Inflammatory macrophage treated with lipopolysaccharide for 1 hour (primary cell): Measurements from ENCODE around the gene NOS2.

Experiments
- DNase-seq, 2 donors: peaks; one replicate each; pipeline ENCODE4 v3.0.0-alpha.2; 2020 to 2022

Gene NOS2

GRCh38 chr17:27818401-27819105 lies 18.2 kb upstream of the NOS2 start:
- DNase-seq: no peak

DNA sequence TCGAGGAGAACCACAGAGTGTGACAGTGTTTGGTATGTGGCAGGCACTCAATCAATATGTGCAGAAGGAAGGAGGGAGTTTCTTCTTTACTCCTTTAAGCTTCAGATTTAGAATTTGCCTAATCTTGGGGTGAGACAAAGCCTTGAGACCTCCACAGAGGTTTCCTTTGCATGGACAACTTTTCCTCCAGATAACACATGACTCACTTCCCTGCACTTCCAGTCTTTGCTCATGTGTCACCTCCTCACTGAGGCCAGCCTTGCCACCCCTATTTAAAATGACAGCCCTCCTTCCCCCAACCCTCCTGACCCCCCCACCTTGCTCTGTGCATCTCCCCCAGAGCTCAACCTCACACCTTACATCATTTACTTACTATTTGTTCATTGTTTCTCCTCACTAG lies 17.4 kb upstream of the NOS2 start:
- no peak for DNase-seq

DNA sequence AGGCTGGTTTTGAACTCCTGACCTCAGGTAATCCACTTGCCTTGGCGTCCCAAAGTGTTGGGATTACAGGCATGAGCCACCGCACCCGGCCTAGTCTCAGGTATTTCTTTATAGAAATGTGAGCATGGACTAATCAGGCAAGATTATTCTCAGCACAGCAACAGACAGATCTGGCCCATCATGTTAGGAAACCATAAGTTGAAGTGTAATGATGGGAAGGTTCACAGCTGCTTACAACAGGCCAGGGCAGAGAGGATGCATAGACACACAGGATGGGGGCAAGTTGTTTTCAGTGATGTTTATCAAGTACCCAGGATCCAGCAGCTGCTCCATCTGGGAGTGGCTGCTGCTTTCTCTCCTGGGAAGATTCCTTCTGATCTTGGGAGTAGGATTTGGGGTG lies 16.6 kb upstream of the NOS2 start:
- no peak for DNase-seq

DNA sequence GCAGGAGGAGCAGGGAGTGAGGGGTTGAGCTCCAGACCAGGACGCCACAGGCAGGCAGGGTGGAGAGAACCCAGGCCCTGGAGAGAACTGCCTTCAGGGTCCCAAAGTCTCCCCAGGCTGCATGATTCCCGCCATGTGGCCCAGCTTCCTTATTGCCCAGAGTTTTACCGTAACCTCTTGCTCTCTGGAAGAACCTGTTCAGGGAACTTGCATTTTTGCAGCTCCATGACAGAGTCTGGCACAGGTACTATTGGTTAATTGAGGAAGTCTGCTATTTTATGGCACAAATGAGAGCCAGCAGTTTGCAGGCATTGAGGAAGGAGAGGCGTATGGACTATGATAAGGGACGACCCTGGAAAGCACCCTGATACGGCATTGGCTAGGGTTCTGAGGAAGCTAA lies 11.6 kb upstream of the NOS2 start:
- no peak for DNase-seq

GRCh38 chr17:27810902-27811557 lies 10.7 kb upstream of the NOS2 start:
- DNase-seq: no peak

GRCh38 chr17:27810211-27810901 lies 10.0 kb upstream of the NOS2 start:
- peak; percentile 16 to 29 for DNase-seq

DNA sequence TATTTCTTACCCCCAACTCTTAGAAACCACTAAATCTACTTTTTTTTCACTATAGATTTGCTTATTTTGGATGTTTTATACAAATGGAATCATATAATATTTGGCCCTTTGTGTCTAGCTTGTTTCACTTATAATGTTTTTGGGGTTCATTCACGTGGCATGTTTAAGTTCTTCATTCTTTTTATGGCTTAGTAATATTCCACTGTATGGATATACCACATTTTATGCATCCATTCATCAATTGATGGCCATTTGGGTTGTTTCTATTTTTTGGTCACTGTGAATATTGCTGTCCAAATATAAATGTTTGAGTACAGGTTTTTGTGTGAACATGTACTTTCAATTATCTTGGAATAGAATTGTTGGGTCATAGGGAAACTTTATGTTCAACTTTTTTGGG lies 9.2 kb upstream of the NOS2 start:
- DNase-seq: no peak

- DNase-seq: peak; percentile 12 to 48
Measured at GRCh38 chr17:27808628-27809027, 8.3 kb upstream of the NOS2 start.

DNA sequence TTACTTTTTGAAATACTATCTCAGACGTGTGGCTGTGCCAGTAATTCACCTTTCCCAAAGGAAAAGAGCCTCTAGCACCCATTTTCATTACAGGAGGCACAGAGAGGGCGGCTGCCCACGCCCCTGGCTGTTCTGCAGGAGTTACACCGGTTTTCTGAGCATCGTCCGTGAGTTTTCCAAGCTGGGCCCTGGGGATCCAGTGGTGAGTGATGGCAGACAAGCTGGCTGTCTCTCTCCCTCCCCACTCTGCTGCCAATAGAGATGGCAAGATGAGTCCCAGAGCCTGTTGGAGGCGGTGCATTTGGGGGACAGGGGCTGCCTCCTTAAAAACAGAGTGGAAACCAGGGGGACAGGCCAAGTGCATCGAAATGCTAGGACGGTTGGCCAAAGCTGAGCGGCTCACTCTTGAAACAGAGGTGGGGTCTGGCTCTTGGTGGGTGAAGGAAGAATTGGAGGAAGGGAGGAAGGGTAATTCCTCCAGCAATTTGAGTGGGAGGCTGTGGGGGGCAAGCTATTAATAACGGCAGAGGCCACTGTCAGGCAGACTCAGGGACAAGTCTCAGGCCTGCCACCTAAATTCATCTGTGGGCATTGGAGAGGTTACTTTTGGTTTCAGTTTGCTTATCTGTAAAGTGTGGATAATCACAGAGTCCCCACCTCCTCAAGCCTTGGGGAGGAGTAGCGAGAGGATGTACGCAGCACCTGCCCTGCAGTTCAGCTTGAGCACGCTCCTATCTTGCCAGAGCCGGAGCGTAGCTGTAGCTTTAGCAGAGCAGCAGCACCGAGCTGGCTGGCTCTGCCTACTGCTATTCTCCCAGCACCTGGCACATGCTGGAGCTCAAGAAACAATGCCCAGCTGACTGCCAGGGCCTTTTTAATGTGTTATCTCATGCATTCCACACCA lies 7.5 kb upstream of the NOS2 start:
- DNase-seq: peak in 1 of 2 donors; percentile 12

DNA sequence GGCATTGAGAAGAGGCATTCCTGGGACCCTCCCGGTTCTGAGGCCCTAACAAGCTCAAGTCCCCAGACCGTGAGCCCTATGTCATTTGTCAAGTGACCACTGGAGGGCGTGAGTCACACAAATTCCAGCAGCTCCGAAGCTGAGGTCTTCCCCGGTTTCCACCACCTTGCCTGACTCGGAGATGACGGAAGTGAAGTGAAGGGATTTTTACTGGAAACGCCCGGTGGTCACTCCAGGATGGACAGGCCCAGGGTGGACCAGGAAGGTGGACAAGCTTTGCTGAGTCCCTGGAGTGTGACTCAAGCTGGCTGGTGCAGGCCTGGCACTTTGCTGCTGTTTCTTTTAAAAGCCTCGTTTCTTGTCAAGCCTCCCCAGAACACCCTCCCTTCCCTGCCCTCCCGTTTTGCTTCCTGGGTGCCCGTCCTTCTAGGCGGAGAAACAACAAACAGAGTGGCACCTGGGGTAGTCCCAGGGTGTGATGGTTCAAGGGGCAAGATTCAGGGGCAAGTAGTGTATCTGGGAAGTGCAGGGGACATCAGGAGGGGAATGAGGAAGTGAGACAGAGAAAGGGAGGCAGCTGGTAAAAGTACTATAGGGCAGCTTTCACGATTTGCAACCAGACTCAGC lies 5.3 kb upstream of the NOS2 start:
- DNase-seq: peak; percentile 78 to 88

DNA sequence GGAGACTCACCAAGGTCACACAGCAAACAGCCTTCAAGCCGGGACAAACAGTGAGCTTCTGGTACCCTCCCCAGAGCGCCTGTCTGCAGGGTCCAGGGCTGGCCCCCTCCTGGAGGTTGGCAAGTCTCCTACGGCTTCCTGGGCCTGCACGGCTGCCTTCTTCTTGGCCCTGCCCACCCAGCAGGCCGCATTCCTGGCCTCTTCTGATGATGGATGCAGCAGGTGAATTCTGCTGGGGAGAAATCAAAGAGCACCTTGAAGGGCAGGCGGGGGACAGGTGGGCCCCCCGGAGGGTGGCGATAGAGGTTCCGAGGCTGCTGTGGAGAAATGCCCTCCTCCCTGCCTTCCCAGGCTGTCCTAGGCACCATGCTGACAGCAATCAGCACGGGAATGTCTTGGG lies 3.8 kb upstream of the NOS2 start:
- no peak for DNase-seq

DNA sequence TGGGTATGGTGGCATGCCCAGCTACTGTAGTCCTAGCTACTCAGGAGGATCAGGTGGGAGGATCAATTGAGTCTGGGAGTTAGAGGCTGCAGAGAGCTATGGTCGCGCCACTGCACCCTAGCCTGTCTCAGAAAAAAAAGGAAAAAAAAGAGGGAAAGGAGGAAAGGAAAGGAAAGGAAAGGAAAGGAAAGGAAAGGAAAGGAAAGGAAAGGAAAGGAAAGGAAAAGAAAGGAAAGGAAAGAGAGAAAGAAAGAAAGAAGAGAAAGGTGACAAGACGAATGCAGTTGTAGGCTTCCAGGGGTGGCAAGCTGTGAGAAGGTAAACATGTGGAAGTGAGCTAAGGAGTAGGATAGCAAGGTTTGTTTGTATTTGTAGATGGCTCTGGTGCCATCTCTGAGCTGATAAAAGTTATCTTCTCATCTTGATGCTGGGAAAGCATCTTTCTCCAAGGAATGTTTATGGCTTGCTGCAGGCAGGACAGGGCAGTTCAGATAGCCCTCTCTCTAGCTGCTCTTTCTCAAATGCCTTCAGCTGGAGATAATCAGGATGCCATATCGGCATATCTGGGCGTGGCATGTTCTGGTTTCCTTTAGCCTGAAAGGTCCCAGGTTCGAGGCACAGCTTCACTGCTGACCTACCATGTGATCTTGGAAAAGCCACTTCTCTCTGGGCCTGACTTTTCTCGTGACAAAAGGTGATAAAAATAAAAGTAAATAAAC lies 2.8 kb upstream of the NOS2 start:
- DNase-seq: no peak

GRCh38 chr17:27802033-27802432 lies 1.7 kb upstream of the NOS2 start:
- DNase-seq: no peak

GRCh38 chr17:27798376-27798775 lies 2.0 kb downstream of the NOS2 start:
- DNase-seq: no peak

- DNase-seq: no peak
Measured at GRCh38 chr17:27797390-27798091, 2.8 kb downstream of the NOS2 start.

DNA sequence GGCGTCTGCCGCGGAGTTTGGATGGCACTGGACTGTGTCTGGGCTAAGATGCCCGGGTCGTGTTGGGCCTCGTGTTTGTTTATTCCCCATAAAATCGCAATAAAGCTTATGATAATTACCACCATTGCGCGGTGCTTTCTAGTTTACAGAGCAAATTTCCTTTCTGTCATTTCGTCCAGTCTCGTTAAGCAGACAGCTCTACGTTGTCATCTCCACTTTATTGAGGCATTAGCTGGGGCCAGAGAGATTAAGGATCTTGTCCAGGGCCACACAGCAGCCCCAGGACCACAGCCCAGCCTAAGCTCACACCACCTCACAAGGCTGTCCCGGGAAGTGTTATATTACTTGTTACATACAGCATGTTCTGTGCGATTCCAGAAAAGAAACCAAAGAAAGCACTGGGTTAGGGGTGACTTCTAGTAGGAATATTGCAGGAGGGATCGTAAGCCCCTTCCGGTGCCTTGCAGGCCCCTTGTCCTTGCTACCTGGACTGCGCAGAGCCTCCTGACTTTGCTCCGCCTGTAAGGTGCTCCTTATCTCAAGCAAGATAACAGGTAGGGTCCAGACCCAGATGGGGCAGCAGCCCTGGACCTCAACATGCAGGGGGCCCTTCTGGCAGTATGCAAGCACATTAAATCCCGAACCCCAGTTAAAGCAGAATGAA lies 6.3 kb downstream of the NOS2 start:
- DNase-seq: no peak

GRCh38 chr17:27793168-27793905 lies 7.0 kb downstream of the NOS2 start:
- no peak for DNase-seq

DNA sequence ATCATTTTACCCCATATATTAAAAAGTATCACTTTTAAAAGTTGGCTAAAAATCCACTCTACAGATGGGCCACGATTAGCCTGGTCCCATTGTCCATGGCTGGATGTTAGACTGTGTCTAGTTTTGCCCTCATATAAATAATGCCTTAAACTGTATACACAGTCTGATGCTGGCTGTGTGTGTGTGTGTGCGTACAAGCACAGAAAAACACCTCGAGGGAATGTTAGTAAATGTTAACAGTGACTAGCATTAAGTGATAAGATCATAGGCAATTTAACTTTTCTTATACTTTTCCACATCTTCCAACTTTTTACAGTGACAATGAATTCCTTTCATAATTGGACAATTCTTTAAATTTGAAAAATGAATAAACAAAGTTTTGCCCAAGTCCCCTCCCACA lies 8.2 kb downstream of the NOS2 start:
- DNase-seq: no peak

DNA sequence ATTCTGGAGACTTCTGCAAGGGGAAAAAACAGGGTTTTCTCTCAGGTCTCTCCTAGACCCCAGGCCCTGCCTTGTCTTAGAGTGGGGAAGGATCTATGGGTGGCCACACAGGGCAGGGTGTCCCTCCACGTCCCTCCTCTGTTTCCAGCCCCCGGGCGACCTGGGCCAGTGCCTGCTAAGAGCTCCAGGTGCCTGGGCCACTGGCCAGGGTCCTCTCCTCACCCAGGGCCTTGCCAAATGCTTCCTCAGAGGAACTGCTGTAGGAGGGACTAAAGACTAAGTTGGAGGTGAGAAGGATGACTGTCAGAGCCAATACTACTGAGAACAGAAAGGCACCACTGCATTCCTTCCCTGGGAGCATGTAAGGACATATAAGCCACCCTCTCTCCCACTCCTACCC lies 11.4 kb downstream of the NOS2 start:
- DNase-seq: no peak
